NT2/D1 (cell line): ENCODE results near the gene RHOB.

Source experiments
- SUZ12 ChIP-seq: IDR thresholded peaks from 2 replicates; pipeline ENCODE4 v1.6.1; 2011; ENCODE audit not compliant: insufficient read length, insufficient read depth; ENCODE audit errors: extremely low read depth
- YY1 ChIP-seq: IDR thresholded peaks from 2 replicates; pipeline ENCODE4 v1.6.1; 2011; ENCODE audit not compliant: insufficient read length, insufficient read depth
- ZNF274 ChIP-seq: IDR thresholded peaks from 2 replicates; pipeline ENCODE4 v1.6.1; 2011; ENCODE audit warnings: mild to moderate bottlenecking, low read depth, low read length

DNA sequence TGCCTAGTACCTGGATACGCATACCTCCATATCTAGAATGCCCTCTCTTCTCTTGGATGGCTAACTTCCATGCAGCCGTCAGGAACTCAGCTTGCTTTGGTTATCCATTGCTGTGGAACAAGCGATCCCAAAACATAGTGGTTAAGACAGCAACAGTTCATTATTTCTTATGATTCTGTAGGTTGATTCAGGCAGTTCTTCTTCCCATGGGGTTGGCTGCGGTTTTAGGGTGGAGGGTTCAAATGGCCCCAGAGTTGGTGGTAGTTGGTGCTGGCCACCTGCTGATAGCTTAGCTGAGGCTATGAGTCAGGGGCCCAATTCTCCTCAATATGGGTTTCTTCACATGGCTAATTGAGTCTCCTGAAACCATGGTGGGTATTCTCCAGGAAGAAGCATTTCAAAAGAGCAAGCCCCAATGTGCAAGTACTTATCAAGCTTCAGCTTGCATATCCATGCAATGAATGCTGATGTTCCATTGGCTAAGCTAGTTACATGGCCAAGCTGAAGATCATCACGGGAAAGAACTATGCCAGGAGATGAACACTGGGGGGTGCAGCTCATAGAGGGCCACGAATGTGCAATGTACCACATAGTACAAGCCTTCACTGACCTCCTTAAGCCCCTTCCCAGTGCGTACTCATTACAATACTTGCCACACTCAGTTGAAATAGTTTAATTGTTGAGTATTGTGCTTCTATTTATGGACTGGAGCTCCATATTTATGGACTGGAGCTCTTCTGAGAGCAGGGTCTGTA, 10.0 kb upstream of the RHOB start:
- no peak for TF ChIP-seq YY1
- no peak for TF ChIP-seq ZNF274
- TF ChIP-seq SUZ12: no peak
